Measurements from ENCODE around the gene RETN. TPM values are rescaled to one million over a fixed set of nuclear protein-coding genes. Genes with fewer than 3 reads are reported as not detected.

Gene RETN
- total RNA-seq, 6 experiments from 2014 or later, result 0.63 to 2.4 TPM; not detected in 4

GRCh38 chr19:7637374-7638256 lies 31.2 kb upstream of the RETN start:
- Histone ChIP-seq H3K4me3 (peak overlapping the region; percentile 77 to 82 (median 79)), H3K9me3 (no peaks in the 10 kb centered on the region), H3K4me1 (peaks cover 0 to 4% (median 0%) of the 10 kb centered on the region in 4 donors), H3K27ac (peak overlapping the region; percentile 72 to 86 (median 77)), H3K36me3 (no peaks in the 10 kb centered on the region), H3K27me3 (no peaks in the 10 kb centered on the region)
- intact Hi-C loops (cut with DNase I), result no loop called here
- peak; percentile 42 to 68 (median 62) for ATAC-seq
- 52% methylated on average over 11 of the region's 30 CpGs for WGBS (ENCODE audit: insufficient coverage, low coverage, low lambda C conversion rate, missing lambda C conversion rate)
- peak; percentile 63 to 76 (median 71) for DNase-seq
- TF ChIP-seq CTCF (IDR thresholded peaks at IDR 0.05) (no peak), POLR2A (IDR thresholded peaks at IDR 0.05) (no peak)

GRCh38 chr19:7638802-7639465 lies 29.9 kb upstream of the RETN start:
- Histone ChIP-seq H3K4me1 (peaks cover 0 to 4% (median 0%) of the 10 kb centered on the region in 4 donors), H3K27me3 (no peaks in the 10 kb centered on the region)
- no peak for ATAC-seq

GRCh38 chr19:7639863-7640348 lies 28.9 kb upstream of the RETN start:
- peaks cover 0 to 4% (median 0%) of the 10 kb centered on the region in 4 donors for H3K4me1 ChIP-seq
- no peak for TF ChIP-seq POLR2A (IDR thresholded peaks at IDR 0.05)
- no peak for TF ChIP-seq CTCF (IDR thresholded peaks at IDR 0.05)
- 78% methylated on average over 5 of the region's 13 CpGs for WGBS (ENCODE audit: insufficient coverage, low coverage, low lambda C conversion rate, missing lambda C conversion rate)
- no peak for DNase-seq
- ATAC-seq, result no peak
- intact Hi-C loops (cut with DNase I), result no loop called here
- no peaks in the 10 kb centered on the region for H3K36me3 ChIP-seq
- H3K27ac ChIP-seq, result no peak overlapping the region
- no peak overlapping the region for H3K4me3 ChIP-seq
- no peaks in the 10 kb centered on the region for H3K27me3 ChIP-seq
- no peaks in the 10 kb centered on the region for H3K9me3 ChIP-seq

More at GRCh38 chr19:7638802-7639465, 29.9 kb upstream of the RETN start:
- intact Hi-C loops (cut with DNase I), result no loop called here
- Histone ChIP-seq H3K27ac (no peak overlapping the region), H3K9me3 (no peaks in the 10 kb centered on the region), H3K36me3 (no peaks in the 10 kb centered on the region), H3K4me3 (no peak overlapping the region)
- TF ChIP-seq POLR2A (IDR thresholded peaks at IDR 0.05) (no peak), CTCF (IDR thresholded peaks at IDR 0.05) (no peak)
- WGBS (ENCODE audit: insufficient coverage, low coverage, low lambda C conversion rate, missing lambda C conversion rate), result 84% methylated on average over 6 of the region's 12 CpGs
- no peak for DNase-seq

DNA sequence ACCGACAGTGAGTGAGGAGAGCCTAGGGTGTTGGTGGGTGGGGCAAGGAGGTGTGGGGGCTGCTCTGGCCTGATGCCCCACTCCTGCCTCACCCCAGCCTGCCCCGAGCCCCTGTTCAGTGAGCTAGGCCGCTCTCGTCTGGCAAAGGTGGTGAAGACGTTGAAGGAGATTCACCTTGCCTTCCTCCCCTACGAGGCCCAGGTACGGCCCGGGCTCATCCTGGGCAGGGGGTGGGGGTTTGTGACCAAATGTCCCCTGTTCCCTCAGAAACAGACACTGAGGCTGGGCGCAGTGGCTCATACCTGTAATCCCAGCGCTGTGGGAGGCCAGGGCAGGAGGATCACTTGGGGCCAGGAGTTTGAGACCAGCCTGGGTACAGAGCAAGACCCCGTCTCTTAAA lies 28.0 kb upstream of the RETN start:
- H3K36me3 ChIP-seq, result no peaks in the 10 kb centered on the region
- H3K27me3 ChIP-seq, result no peaks in the 10 kb centered on the region

More for the DNA sequence above, 28.0 kb upstream of the RETN start:
- no peak for DNase-seq
- intact Hi-C loops (cut with DNase I), result no loop called here
- Histone ChIP-seq H3K4me1 (peaks cover 0 to 4% (median 0%) of the 10 kb centered on the region in 4 donors), H3K4me3 (no peak overlapping the region), H3K9me3 (no peaks in the 10 kb centered on the region), H3K27ac (no peak overlapping the region)
- TF ChIP-seq POLR2A (IDR thresholded peaks at IDR 0.05) (no peak), CTCF (IDR thresholded peaks at IDR 0.05) (no peak)
- 93% methylated on average over 3 of the region's 11 CpGs for WGBS (ENCODE audit: insufficient coverage, low coverage, low lambda C conversion rate, missing lambda C conversion rate)
- ATAC-seq, result no peak
